H1 (cell line): Measurements from ENCODE around the gene GPR15.

Experiments used
- CEBPB ChIP-seq: IDR thresholded peaks from 2 replicates; pipeline ENCODE4 v1.6.1; 2012; ENCODE audit warnings: low read depth, low read length
- CHD2 ChIP-seq: IDR thresholded peaks from 2 replicates; pipeline ENCODE4 v1.6.1; 2012; ENCODE audit warnings: low read length, improper control_type of control experiment
- EP300 ChIP-seq, 2 experiments: IDR thresholded peaks; 1 replicate in 1 of 2; 2 replicates in 1 of 2; pipeline ENCODE4 v1.6.1; 2011 to 2012; ENCODE audit warnings: low read depth in 2 of 2, low read length in 2 of 2, mild to moderate bottlenecking in 2 of 2, borderline replicate concordance in 1 of 2, inconsistent platforms in 1 of 2, moderate library complexity in 1 of 2
- EZH2 ChIP-seq: fragments of 200-600 bp; sonication (generic); IDR thresholded peaks from 2 replicates; pipeline ENCODE4 v1.7.1; 2012; ENCODE audit warnings: low read depth, mild to moderate bottlenecking, moderate library complexity, low read length, inconsistent platforms; ENCODE audit not compliant: severe bottlenecking
- POLR2A ChIP-seq, 2 experiments: IDR thresholded peaks; 1 replicate in 1 of 2; 2 replicates in 1 of 2; pipeline ENCODE4 v1.6.1; 2011; ENCODE audit warnings: low read depth in 2 of 2, low read length in 2 of 2, mild to moderate bottlenecking in 2 of 2; ENCODE audit errors: control extremely low read depth in 1 of 2
- SRF ChIP-seq: IDR thresholded peaks from 2 replicates; pipeline ENCODE4 v1.6.1; 2011; ENCODE audit warnings: mild to moderate bottlenecking, low read depth, low read length, moderate library complexity
- ZNF274 ChIP-seq: IDR thresholded peaks from 2 replicates; pipeline ENCODE4 v1.7.0; 2012; ENCODE audit warnings: low read length, borderline replicate concordance; ENCODE audit errors: extremely low read depth
- TF ChIP-seq, protein P1 (sequence below), 3 experiments: IDR thresholded peaks; 1 replicate in 2 of 3; 2 replicates in 1 of 3; pipeline versions ENCODE4 v1.5.1 to v1.6.1; 2011; ENCODE audit warnings: low read length in 3 of 3, mild to moderate bottlenecking in 3 of 3, inconsistent platforms in 2 of 3, low read depth in 1 of 3, moderate library complexity in 1 of 3; ENCODE audit not compliant: insufficient read depth in 1 of 3; ENCODE audit errors: control extremely low read depth in 1 of 3

DNA sequence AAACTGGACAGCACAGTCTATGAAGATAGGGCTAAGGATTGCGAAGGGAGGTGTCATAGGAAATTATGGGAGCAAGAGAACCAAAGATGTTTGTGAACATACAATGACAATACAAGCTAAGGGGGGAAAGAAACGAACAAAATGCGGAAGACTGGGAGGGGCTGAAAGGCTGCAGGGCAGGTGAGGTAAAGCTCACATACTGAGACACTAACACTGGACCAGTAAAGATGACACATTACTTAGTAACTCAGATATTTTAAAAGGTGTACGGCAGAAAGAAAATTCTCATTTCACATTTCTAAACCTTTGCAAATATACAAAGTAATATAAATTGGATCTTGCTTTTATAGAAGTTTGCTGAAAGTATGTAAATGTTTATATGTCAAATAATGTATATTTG is 19.2 kb upstream of the GPR15 start:
- TF ChIP-seq EP300 (IDR thresholded peaks at IDR 0.05; ENCODE audit: borderline replicate concordance in 1 of 2, low read depth in 2 of 2, low read length in 2 of 2) (no peak), EZH2 (no peak), CHD2 (no peak), SRF (no peak), POLR2A (IDR thresholded peaks at IDR 0.05; ENCODE audit: control extremely low read depth in 1 of 2, low read depth in 2 of 2, low read length in 2 of 2) (no peak), ZNF274 (no peak), CEBPB (no peak)
- TF ChIP-seq, protein P1, sequence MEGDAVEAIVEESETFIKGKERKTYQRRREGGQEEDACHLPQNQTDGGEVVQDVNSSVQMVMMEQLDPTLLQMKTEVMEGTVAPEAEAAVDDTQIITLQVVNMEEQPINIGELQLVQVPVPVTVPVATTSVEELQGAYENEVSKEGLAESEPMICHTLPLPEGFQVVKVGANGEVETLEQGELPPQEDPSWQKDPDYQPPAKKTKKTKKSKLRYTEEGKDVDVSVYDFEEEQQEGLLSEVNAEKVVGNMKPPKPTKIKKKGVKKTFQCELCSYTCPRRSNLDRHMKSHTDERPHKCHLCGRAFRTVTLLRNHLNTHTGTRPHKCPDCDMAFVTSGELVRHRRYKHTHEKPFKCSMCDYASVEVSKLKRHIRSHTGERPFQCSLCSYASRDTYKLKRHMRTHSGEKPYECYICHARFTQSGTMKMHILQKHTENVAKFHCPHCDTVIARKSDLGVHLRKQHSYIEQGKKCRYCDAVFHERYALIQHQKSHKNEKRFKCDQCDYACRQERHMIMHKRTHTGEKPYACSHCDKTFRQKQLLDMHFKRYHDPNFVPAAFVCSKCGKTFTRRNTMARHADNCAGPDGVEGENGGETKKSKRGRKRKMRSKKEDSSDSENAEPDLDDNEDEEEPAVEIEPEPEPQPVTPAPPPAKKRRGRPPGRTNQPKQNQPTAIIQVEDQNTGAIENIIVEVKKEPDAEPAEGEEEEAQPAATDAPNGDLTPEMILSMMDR (IDR thresholded peaks at IDR 0.05; ENCODE audit: control extremely low read depth in 1 of 3, insufficient read depth in 1 of 3, low read depth in 1 of 3, low read length in 3 of 3) = no peak
